ENCODE results near the gene NUDT14. TPM values are rescaled to one million over a fixed set of nuclear protein-coding genes. Genes with fewer than 3 reads are reported as not detected.

NUDT14 gene
- total RNA-seq, 1 donor from 2014 or later: 37.4 TPM

DNA sequence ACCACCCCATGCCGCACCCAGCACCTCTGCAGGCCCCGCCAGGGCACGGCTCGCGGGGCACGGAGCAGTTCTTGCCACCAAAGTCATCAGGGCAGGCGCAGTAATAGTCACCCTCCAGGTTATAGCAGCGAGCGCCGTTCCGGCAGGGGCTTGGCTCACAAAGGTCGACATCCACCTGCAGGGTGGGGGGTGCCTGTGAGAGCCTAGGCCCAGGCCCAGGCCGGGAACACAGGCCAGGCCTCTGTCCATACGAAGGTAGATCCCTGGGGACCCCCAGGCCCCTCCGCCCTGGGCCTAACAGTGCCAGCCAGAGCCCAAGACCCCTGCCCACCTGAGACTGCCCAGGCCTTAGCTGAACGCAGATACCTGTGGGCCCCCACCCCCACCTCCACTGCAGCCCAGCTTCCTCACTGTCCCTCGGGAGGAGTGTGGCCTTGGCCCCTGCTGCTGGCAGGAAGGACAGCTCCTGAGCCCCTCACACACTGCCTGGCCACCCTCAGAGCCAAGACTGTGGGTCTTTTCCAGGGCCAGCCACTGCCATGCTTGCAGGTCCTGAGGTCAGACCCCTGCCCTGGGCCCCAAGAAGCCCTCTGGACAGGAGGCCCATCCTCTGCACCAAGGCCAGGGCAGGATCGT, 31.8 kb downstream of the NUDT14 start:
- H3K9me3 Mint-ChIP-seq (ENCODE audit: low read depth): no peaks in the 10 kb centered on the region
- H3K4me1 Mint-ChIP-seq (ENCODE audit: low read depth): no peaks in the 10 kb centered on the region
- no peak overlapping the region for H3K27ac Mint-ChIP-seq (ENCODE audit: unreplicated experiment)

DNA sequence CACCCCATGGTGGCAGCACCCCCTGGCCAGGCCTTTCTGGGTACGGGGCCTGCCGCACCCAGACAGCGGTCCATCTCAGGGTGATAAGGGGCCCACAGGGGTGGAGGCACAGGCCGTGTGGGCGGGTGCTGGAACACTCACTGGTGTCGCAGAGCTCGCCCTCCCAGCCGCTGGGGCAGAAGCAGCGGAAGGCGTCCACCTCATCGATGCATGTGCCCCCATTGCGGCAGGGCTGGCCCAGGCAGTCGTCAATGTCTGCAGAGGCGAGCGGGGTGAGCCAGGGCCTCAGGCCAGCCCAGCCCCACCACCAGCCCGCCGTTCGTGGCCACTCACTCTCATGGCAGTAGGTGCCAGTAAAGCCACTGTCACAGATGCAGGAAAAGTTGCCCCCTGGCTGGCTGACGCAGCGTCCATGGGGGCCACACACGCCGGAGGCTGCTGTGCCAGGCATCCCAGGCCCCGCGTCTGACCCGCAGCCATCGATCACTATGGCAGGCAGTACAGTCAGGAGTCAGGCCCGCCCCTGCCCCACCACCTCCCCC, 32.4 kb downstream of the NUDT14 start:
- DNase-seq (ENCODE audit: low spot score): peak; percentile 84
- Mint-ChIP-seq H3K9me3 (ENCODE audit: low read depth) (no peaks in the 10 kb centered on the region), H3K27ac (ENCODE audit: unreplicated experiment) (no peak overlapping the region), H3K36me3 (ENCODE audit: low read depth) (peaks cover 4% of the 10 kb centered on the region), H3K4me3 (ENCODE audit: unreplicated experiment) (no peak overlapping the region), H3K27me3 (ENCODE audit: low read depth) (no peaks in the 10 kb centered on the region), H3K4me1 (ENCODE audit: low read depth) (no peaks in the 10 kb centered on the region)
- TF ChIP-seq, protein P1, sequence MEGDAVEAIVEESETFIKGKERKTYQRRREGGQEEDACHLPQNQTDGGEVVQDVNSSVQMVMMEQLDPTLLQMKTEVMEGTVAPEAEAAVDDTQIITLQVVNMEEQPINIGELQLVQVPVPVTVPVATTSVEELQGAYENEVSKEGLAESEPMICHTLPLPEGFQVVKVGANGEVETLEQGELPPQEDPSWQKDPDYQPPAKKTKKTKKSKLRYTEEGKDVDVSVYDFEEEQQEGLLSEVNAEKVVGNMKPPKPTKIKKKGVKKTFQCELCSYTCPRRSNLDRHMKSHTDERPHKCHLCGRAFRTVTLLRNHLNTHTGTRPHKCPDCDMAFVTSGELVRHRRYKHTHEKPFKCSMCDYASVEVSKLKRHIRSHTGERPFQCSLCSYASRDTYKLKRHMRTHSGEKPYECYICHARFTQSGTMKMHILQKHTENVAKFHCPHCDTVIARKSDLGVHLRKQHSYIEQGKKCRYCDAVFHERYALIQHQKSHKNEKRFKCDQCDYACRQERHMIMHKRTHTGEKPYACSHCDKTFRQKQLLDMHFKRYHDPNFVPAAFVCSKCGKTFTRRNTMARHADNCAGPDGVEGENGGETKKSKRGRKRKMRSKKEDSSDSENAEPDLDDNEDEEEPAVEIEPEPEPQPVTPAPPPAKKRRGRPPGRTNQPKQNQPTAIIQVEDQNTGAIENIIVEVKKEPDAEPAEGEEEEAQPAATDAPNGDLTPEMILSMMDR (IDR thresholded peaks at IDR 0.05): no peak

More for the DNA sequence above, 31.8 kb downstream of the NUDT14 start:
- Mint-ChIP-seq H3K4me3 (ENCODE audit: unreplicated experiment) (no peak overlapping the region), H3K27me3 (ENCODE audit: low read depth) (no peaks in the 10 kb centered on the region), H3K36me3 (ENCODE audit: low read depth) (peaks cover 4% of the 10 kb centered on the region)
- DNase-seq (ENCODE audit: low spot score): peak; percentile 80
- TF ChIP-seq, protein P1 (IDR thresholded peaks at IDR 0.05): no peak

DNA sequence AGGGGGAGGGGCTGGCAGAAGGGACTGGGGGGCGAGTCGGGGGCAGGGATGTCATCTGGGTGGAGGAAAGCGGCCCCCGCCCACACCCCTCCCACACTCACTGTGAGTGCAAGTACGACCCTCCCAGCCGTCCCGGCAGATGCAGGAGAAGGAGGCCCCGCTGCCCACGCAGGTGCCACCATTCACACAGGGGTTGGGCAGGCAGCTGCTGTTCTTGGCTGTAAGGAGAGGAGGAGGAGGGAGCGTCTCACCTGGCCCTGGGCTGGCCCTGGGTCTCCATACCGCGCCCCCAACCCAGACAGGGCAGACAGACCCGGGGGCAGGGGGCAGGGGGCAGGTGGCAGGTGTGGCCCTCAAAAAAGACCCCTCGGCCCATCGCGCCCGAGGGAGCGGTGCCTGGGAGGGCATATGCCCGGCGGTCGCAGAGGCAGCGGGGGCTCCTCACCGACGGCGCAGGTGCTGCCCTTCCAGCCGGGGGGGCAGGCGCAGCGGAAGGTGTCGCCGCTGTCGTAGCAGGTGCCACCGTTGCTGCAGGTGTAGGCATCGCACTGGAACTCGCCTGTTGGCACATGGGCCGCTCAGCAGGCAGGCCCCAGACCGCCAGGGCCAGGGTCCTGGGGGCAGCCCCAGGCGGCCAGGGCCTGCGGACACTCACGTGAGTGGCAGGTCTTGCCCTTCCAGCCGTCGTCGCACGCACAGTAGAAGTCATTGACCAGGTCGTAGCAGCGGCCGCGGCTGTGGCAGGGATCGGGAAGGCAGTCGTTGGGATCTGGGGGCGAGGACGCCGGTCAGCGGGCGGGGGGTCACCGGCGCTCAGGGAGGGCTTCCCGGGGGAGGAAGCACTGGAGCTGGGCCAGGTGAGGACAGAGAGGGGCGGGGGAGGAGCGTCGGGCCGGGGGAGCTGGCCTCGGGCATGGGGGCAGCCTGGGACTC, 33.2 kb downstream of the NUDT14 start:
- DNase-seq (ENCODE audit: low spot score): peak; percentile 79
- H3K36me3 Mint-ChIP-seq (ENCODE audit: low read depth): peaks cover 3% of the 10 kb centered on the region
- TF ChIP-seq, protein P1 (IDR thresholded peaks at IDR 0.05): no peak
- no peaks in the 10 kb centered on the region for H3K4me1 Mint-ChIP-seq (ENCODE audit: low read depth)
- H3K27me3 Mint-ChIP-seq (ENCODE audit: low read depth): no peaks in the 10 kb centered on the region
- H3K9me3 Mint-ChIP-seq (ENCODE audit: low read depth): no peaks in the 10 kb centered on the region
- no peak overlapping the region for H3K27ac Mint-ChIP-seq (ENCODE audit: unreplicated experiment)
- H3K4me3 Mint-ChIP-seq (ENCODE audit: unreplicated experiment): no peak overlapping the region

DNA sequence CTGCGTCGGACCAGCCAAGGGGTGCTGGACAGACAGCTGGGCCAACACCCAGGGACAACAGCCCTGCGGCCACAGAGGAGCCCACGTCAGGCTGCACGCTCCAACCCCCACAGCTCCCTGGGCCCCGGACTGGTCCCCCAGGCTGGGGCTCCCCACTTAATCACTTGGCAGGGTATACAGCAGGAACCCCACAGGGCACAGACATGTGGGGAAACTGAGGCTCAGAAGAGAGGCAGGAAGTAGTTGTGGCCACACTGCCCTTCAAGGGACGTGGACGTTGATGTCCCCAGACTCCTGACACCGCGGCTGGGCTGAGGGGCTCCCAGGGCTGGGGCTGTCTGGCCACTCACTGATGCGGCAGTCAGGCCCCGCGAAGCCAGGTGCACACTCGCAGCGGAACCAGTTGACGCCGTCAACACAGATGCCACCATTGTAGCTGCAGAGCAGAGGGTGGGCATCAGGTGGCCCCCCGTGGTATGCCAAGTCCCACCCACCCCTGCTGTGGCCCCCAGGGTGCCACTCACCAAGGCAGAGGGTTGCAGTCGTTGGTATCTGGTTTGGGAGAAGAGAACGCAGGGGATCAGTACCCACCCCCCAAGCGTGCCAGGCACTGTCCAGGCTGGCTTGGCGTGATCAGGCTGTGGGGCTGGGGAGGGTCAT, 34.0 kb downstream of the NUDT14 start:
- Mint-ChIP-seq H3K27ac (ENCODE audit: unreplicated experiment) (no peak overlapping the region), H3K4me3 (ENCODE audit: unreplicated experiment) (no peak overlapping the region), H3K36me3 (ENCODE audit: low read depth) (peaks cover 5% of the 10 kb centered on the region), H3K27me3 (ENCODE audit: low read depth) (no peaks in the 10 kb centered on the region), H3K4me1 (ENCODE audit: low read depth) (no peaks in the 10 kb centered on the region), H3K9me3 (ENCODE audit: low read depth) (no peaks in the 10 kb centered on the region)
- DNase-seq (ENCODE audit: low spot score): peak; percentile 85
- TF ChIP-seq, protein P1 (IDR thresholded peaks at IDR 0.05): no peak

All from chondrocyte (in vitro differentiated cells).